Measurements from ENCODE around the gene EXOC4. TPM values are rescaled to one million over a fixed set of nuclear protein-coding genes. Genes with fewer than 3 reads are reported as not detected.
"Not testable (repeated sequence)": the region's sequence is repeated elsewhere in the genome, so short reads cannot be mapped to it uniquely, and the experiment has no call there.

The EXOC4 gene
- total RNA-seq, 1 experiment from 2014 or later, result 65.1 TPM

DNA sequence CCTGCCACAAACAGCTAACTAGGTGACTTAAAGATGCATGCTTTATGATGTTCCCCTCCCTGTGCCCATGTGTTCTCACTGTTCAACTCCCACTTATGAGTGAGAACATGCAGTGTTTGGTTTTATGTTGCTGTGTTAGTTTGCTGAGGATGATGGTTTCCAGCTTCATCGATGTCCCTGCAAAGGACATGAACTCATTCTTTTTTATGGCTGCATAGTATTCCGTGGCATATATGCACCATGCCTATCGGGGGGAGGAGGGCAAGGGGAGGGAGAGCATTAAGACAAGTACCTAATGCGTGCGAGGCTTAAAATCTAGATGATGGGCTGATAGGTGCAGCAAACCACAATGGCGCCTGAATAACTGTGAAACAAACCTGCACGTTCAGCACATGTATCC is 741.2 kb downstream of the EXOC4 start:
- DNase-seq (ENCODE audit: low read depth); in situ Hi-C loops (cut with HindIII; ENCODE audit: low pct_unique_long_range_greater_than_20kb, low sequenced_read_pairs): not testable (repeated sequence)

DNA sequence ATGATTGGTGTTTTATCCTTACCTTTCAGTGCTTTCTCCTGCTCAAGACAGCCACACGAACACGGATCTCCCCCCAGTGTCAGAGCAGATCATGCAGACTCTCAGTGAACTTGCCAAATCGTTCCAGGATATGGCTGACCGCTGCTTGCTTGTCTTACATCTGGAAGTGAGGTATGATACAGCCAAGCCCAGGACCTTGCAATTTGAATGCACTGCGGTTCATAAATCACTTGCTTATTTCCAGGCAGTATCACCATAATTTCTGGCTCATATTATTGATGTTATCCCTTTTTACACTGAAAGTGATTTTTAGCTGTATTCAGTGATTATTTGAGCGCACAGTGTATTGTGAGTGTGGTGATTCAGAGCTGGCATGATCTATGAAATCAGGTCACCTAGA is 744.6 kb downstream of the EXOC4 start:
- in situ Hi-C loops (cut with HindIII; ENCODE audit: low pct_unique_long_range_greater_than_20kb, low sequenced_read_pairs), result no loop called here
- no peak for DNase-seq (ENCODE audit: low read depth)

DNA sequence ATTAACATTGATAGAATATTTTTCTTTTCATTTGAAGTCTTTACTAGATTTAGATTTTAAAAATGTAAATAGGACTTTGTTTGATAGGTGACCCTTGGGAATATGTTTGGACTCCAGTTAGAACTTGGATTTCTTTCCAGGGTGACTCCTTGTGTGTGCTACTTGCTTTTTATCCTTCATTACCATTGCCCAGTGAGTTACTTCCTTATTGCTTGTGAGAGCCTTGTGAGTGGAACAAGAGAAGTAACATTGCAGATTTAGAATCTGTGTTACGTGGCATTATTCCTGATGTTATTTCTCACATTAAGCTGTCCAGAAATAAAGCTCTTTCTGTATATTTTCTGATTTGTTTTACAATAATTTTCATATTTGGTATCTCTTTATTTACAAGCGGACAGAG is 746.3 kb downstream of the EXOC4 start:
- in situ Hi-C loops (cut with HindIII; ENCODE audit: low pct_unique_long_range_greater_than_20kb, low sequenced_read_pairs), result no loop called here
- no peak for DNase-seq (ENCODE audit: low read depth)

DNA sequence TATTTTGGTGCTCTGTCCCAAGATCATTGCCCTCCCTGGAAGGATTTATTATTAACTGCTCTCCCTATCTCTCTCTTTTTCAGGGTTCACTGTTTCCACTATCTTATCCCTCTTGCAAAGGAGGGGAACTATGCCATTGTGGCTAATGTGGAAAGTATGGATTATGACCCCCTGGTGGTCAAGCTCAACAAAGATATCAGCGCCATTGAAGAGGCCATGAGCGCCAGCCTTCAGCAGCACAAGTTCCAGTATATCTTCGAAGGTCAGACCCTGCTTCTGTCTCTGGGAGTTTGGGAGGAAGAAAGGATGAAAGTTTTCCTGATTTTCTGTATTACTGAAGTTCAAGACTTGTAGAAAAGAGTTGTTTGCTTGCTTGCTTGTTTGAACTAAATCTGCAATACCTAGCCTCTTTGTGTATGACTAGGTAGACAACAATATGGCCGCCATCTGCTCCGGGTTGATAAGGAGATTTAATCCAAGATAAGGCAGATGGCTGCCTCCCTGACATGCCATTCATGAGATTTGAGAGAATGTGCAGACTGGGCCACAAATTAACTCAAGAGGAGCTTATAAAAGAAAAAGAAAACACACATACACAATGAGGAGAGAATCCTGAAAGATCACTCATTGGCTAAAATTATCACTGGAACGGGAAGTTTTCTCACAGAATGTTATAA is 752.1 kb downstream of the EXOC4 start:
- in situ Hi-C loops (cut with HindIII; ENCODE audit: low pct_unique_long_range_greater_than_20kb, low sequenced_read_pairs), result no loop called here
- no peak for DNase-seq (ENCODE audit: low read depth)

DNA sequence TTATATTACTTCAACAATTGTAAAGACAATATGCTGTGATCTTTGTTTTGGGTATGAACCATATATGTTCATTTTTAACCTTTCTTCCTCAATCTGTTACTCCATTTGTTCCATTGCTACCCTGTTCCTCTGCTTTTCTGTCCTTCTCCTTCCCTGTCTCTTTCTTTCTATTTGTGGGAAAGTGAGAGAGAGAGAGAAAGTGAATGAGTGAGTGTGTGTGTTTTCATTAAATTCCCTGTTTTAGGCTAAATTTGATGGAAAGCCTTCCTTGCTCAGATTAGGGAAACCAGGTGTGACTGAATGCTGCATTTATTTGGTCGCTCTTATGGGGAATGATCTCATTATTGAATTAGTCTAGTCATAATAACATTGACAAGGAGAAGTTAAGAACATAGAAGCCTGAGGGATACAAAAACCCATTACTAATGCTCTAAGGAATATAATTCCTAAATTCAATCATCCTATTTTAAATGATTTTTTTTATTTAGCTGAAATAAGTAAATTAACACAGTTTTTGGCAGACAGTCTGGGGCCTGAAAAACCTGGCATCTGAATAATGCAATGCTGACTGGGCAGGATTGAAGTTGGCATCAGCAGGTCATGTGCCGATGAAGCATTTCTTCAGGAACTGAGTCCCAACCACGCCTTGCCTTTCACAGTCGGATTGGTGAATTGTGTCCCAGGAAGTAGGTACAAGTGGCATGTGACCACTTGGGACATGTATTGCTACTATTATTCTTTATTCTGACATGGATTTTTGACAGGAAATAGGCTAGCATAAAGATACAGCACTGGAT is 756.6 kb downstream of the EXOC4 start:
- in situ Hi-C loops (cut with HindIII; ENCODE audit: low pct_unique_long_range_greater_than_20kb, low sequenced_read_pairs), result no loop called here
- DNase-seq (ENCODE audit: low read depth), result no peak

DNA sequence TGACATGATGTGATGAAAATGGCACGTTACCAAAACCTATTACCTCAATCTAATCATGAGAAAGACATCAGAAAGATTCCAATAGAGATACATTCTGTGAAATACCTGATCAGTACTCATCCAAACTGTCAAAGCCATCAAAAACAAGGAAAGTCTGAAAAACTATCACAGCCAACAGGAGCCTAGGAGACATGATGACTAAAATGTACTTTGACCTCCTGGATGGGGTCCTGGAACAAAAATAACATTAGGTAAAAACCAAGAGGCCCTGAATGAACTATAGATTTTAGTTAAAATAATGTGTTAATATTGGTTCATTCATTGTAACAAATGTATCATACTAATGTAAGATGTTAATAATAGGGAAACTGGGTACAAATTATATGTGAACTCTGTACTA is 760.4 kb downstream of the EXOC4 start:
- in situ Hi-C loops (cut with HindIII; ENCODE audit: low pct_unique_long_range_greater_than_20kb, low sequenced_read_pairs), result no loop called here
- DNase-seq (ENCODE audit: low read depth), result no peak

DNA sequence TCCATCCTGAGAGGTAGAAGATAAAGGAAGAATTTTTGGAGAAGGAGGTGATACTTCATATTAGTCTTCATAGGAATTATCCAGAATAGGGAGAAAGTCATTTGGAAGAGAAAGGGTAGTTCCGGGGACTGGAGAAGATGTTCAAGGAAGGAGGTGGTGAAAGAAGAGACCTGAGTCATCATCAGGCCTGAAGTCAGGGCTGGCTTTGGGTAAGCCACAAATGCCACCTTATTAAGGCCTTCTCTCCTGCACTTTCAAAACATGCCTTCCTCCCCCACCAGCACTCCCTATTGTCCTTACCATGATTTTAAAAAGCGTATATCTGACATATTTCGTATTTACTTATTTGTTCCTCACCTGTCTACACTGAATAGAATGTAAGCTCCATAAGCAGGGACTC is 762.1 kb downstream of the EXOC4 start:
- no peak for DNase-seq (ENCODE audit: low read depth)
- in situ Hi-C loops (cut with HindIII; ENCODE audit: low pct_unique_long_range_greater_than_20kb, low sequenced_read_pairs), result no loop called here

DNA sequence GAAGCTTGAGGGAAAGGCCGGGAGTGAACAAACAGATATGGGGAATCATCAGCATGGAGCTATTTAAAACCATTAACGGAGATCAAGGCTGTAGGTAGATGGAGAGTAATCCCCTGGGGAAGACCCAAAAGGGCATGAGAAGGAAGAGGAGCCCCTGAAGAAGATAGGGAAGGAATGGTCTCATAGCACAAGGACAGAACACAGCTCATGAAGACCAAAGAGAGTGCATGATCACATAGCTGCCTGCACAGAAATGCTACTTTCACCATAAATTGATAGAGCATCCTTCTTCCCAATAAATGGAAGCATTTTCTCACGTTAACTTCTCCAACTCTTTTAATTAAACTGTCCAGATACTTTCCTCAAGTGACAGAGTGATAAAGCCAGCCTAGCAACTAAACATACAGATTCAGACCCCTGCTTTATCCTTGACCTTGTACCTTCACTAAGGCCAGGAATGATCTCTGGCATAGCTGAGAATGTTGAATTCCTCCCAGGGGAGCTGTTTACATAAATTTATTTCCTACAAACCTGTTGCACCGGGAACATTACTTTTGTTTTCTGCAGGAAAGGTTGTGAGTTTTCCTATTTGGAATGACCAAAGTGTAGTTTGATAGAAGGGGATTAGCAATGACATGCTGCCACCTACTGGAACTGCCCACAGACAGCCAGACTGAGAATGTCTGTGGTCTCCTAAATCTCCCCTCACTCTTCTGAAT is 763.5 kb downstream of the EXOC4 start:
- in situ Hi-C loops (cut with HindIII; ENCODE audit: low pct_unique_long_range_greater_than_20kb, low sequenced_read_pairs), result no loop called here
- DNase-seq (ENCODE audit: low read depth), result peak; percentile 27

DNA sequence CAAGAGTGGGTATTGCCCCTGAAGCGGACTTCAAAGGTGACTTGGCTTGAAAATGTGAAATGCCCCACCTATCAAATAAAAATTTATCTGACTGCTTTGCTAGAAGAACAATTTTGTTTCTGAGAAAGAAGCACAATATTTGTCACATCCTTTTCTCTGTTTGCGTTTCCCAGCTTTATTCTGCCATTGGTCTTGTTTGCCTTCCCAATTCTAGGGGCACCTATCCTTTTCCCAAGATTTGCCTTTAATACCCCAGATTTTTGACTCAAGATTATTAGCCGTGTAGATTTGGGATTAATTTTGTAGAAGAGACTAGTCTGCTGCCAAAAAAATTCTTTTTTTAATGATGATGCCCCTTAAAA is 764.0 kb downstream of the EXOC4 start:
- in situ Hi-C loops (cut with HindIII; ENCODE audit: low pct_unique_long_range_greater_than_20kb, low sequenced_read_pairs), result no loop called here
- DNase-seq (ENCODE audit: low read depth), result no peak

DNA sequence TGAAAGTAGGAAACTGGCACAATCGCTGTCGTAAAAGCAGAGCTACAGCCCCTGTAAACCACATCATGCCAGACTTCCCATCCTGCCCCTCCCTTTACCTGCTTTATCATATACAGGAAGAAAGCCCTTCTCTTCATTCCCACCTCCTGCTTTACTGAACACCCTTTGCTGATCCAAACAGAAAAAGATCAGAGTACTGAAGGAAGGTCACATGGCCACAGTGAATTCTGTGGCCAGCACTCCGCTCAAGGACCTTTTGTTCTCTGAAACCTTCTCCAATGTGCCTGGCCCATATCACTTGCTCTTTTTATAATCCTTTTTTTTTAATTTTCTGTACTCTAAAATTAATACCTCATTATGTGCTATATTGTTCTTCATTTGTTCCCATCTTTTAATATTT is 765.4 kb downstream of the EXOC4 start:
- no peak for DNase-seq (ENCODE audit: low read depth)
- in situ Hi-C loops (cut with HindIII; ENCODE audit: low pct_unique_long_range_greater_than_20kb, low sequenced_read_pairs), result no loop called here

DNA sequence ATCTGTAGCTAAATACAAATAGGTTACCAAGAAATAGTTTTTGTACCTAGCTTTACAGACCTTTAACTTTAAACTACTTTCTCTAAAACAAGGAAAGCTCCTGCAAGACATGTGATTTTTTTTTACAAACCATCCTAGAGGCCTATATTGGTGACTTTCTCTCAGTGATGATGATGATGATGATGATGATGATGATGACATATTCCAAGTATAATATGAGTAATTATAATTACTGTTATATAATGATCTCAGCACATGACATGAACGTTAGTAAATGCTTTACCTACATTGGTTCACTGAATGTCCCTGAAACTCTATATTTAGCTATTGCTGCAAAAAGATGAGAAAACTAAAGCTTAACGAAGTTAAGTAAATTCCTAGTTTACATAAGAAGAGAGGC is 766.4 kb downstream of the EXOC4 start:
- no peak for DNase-seq (ENCODE audit: low read depth)
- in situ Hi-C loops (cut with HindIII; ENCODE audit: low pct_unique_long_range_greater_than_20kb, low sequenced_read_pairs), result no loop called here

DNA sequence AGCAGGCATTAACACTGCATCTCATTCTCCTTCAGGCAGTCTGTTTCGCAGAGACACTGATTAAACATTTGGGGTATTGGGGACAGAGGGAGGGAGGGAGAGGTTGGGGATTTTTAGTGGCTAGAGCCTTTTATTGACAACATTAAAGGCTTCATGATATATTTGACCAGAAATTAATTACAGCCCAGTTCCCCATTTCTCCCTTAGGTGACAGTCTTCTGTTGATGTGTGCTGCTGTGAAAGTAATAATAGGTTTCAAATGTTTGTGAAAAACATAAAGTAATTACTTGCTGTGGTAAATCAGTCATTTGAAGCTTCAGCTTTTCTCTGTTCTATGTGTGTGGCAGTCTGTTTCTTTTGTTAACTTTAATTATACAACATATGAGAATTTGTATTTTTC is 769.0 kb downstream of the EXOC4 start:
- no peak for DNase-seq (ENCODE audit: low read depth)
- in situ Hi-C loops (cut with HindIII; ENCODE audit: low pct_unique_long_range_greater_than_20kb, low sequenced_read_pairs), result no loop called here

DNA sequence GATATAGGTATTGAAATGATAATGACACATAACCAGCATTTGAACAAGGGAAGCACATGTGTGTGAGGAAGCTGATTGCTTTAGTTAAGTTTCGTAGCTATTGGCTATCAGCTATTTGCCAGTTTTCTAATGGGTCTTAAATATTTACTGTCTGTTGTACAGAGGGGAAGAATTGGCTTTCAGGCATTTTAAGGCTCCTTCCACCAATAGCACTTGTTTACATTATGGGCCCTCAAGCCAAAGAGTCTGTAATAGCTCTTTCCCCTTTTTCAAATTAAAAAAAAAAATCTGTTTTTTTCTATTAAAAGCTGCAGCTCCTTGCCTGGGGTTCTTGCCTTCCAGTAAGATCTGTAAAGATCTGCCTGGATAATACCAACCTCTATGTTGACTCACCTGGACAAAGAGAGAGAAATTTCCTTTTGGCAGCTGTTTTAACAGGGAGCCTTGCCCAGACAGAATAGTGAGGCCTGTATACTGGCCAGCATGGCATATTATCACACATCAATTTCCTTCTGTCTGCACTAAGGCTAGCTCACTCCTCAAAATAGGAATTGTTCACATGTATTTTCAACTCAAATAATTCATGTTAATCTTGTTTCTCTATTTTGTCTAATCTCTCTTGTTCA is 769.5 kb downstream of the EXOC4 start:
- in situ Hi-C loops (cut with HindIII; ENCODE audit: low pct_unique_long_range_greater_than_20kb, low sequenced_read_pairs), result no loop called here

DNA sequence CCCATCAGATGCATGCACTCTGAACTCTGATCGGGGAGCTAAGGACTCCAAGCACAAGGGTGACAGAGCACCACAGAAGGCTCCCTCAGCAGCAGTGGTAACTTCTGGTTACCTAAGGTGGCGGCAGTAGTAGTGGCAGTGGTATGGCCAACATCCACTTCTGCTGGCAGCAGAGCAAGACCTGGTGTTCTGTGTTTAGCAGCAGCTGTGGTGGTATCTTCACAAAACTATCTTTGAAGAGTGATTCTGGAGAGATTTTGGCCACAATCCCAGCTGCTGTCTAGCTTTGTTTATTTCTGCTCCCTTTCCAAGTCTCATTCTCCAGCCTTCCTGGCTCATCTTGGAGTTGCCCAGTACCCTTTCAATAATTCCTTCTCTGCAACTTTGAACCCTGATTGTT is 771.9 kb downstream of the EXOC4 start:
- in situ Hi-C loops (cut with HindIII; ENCODE audit: low pct_unique_long_range_greater_than_20kb, low sequenced_read_pairs), result no loop called here
- no peak for DNase-seq (ENCODE audit: low read depth)

More for the DNA sequence above, 769.5 kb downstream of the EXOC4 start:
- no peak for DNase-seq (ENCODE audit: low read depth)

DNA sequence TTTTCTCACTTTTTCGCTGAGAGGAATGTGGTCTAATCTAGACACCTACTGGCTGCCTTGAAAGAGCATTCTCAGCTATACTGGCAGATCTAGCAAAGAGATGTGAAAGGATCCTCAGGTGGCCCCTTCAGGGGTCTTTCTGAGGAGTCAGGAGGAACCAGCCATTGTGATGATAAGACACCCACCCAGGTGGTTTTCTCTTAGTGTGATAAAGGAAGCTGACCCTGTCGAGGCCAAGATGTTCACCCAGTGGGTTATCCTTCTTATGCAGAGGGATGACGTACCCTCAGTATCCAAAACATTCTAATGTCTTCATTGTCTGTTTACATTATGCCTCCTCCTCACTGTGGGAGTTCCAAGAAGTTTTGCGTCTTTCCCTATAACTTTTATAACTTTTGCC is 776.0 kb downstream of the EXOC4 start:
- no peak for DNase-seq (ENCODE audit: low read depth)
- in situ Hi-C loops (cut with HindIII; ENCODE audit: low pct_unique_long_range_greater_than_20kb, low sequenced_read_pairs), result no loop called here

DNA sequence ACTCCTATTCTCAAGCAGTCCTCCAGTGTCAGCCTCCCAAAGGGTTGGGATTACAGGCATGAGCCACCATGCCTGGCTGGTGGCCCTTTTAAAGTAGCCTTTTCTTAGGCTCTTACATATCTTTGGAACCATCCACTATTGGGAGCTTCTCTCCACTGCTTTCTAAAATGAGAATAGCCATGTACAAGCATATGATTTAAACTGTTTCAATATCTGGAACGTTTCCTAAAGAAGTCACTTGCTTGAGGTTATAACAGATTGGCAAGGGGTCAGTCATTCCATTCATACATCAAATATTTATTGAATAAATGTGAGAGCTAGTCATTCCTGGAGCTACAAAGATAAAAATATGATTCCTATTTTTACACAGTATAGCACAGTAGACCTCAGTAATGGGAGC is 776.9 kb downstream of the EXOC4 start:
- in situ Hi-C loops (cut with HindIII; ENCODE audit: low pct_unique_long_range_greater_than_20kb, low sequenced_read_pairs), result no loop called here
- no peak for DNase-seq (ENCODE audit: low read depth)

DNA sequence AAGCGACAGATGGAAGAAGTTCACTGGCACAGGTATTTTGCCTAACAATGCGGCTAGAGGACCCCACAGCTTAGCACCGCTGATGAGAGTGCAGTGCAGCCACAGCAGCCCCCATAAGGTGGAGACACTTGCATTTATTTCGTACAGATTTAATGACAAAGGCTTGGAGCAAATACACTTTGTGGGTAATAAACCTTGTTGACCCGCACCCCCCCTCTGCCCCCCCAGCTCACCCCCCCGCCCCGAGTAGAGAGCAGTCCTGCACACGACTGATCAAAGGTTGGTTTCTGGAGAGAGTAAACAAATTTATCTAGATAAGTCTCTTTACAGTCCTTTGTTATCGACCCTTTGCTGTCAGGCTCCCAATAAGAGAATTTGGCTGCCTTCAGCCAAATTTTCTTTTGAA is 777.6 kb downstream of the EXOC4 start:
- DNase-seq (ENCODE audit: low read depth), result no peak
- in situ Hi-C loops (cut with HindIII; ENCODE audit: low pct_unique_long_range_greater_than_20kb, low sequenced_read_pairs), result no loop called here

DNA sequence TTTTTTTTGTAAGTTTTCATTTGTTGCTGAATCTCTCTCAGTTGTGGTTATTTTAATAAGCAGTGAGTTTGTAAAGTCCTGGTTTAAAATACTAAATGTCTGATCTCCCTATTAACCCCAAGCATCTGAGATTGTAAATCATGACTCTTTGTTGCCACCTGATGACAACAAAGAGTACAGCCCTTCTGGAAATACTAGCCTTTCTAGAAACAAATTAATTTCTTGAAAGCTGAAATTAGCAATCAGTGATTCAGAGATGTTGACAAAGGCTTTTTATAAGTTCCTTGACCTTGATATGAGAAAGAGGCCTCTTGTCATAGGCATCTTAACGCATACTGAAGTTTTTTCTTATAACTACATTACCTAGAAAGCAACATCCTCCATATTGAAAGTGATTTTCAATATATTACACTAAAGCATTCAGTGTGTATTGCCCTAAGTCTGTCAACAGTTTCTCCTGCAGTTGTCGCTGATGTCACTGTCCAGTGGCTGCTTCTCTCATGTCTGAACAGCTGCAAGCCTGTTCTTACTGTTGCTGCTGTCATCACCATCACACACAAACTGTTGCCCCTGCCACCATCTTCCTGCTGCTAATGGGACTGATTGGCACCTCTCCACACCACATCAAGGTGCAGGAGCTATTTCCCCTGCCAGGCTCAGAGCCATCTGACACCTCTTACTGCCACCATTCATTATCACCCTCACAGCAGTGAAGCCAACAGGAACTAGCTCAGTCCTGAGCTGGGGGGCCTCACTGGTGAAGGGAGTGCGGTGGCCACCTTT is 779.1 kb downstream of the EXOC4 start:
- DNase-seq (ENCODE audit: low read depth), result no peak
- in situ Hi-C loops (cut with HindIII; ENCODE audit: low pct_unique_long_range_greater_than_20kb, low sequenced_read_pairs), result no loop called here

Measured in Caki2 (cell line).